H1 (cell line): ENCODE measurements around the gene KRTAP6-1. TPM values are rescaled to one million over a fixed set of nuclear protein-coding genes. Genes with fewer than 3 reads are reported as not detected.

Experiments
- ATF2 ChIP-seq: IDR thresholded peaks from 2 replicates; pipeline ENCODE4 v1.6.1; 2012; ENCODE audit warnings: low read length, inconsistent platforms
- CEBPB ChIP-seq: IDR thresholded peaks from 2 replicates; pipeline ENCODE4 v1.6.1; 2012; ENCODE audit warnings: low read depth, low read length
- SIX5 ChIP-seq: IDR thresholded peaks from 2 replicates; pipeline ENCODE4 v1.6.1; 2011; ENCODE audit warnings: mild to moderate bottlenecking, low read depth, low read length
- polyA plus RNA-seq, 7 experiments: library from polyadenylated mRNA; depleted of rRNA in 3 of 7; stranded (reverse) in 5 of 7; unstranded in 2 of 7; fragments of >200 nt in 5 of 7; fragments of 200-250 nt in 2 of 7; gene quantifications; 1 replicate in 5 of 7; 2 replicates in 1 of 7; 4 replicates in 1 of 7; pipeline versions ENCODE4 v1.2.1 to v1.2.3, GENCODE V29; 2011 to 2013; ENCODE audit warnings: missing spikeins in 2 of 7, mixed read lengths in 2 of 7
- total RNA-seq: library from RNA; stranded (reverse); fragmentation: NEBNext Ultra II Directional; extraction: Animal tissue kit (Norgen Biotek cat#: 25700); gene quantifications from 2 replicates; pipeline ENCODE4 v1.2.1, GENCODE V29; 2021

Gene KRTAP6-1
- total and polyA plus RNA-seq, 2 of the 8 experiments (the other 6 are each of a cell fraction or from before 2014, with no cell fraction given): not detected

- no peak for TF ChIP-seq SIX5
- no peak for TF ChIP-seq CEBPB
- TF ChIP-seq ATF2: no peak
These were observed 1.5 kb upstream of the KRTAP6-1 start (continued) for GRCh38 chr21:30615199-30615598.
